Measurements from ENCODE around the gene OR6K3. TPM values are rescaled to one million over a fixed set of nuclear protein-coding genes. Genes with fewer than 3 reads are reported as not detected.

Gene OR6K3
- polyA plus RNA-seq (2011; rRNA removed) (not detected in 2 replicates), polyA plus RNA-seq (2017; fragmentation: RNase III; extraction: RNeasy Plus Mini Kit Qiagen cat#74134 plus additional on column Dnase treatment) (not detected in 3 replicates), polyA minus RNA-seq (2011; rRNA and poly(A)+ RNA removed) (not detected in 2 replicates)
- polyA plus RNA-seq (2012; cell fraction: cytosol; rRNA removed), result not detected in 2 replicates
- polyA plus RNA-seq (2012; cell fraction: nucleus; rRNA removed), result not detected in 2 replicates

- no peak for FAIRE-seq
- ATAC-seq, result no peak
- TF ChIP-seq FOXS1 (CRISPR knock-in tag; IDR thresholded peaks at IDR 0.05) (no peak), KDM1A (IDR thresholded peaks at IDR 0.05; ENCODE audit: low read depth) (no peak), CBX8 (IDR thresholded peaks at IDR 0.05) (no peak), RCOR1 (IDR thresholded peaks at IDR 0.05; ENCODE audit: low read depth, low read length) (no peak), FOSB (CRISPR knock-in tag; IDR thresholded peaks at IDR 0.05) (no peak), HOXB13 (CRISPR knock-in tag; IDR thresholded peaks at IDR 0.05; ENCODE audit: low read depth) (no peak), ZFP36 (IDR thresholded peaks at IDR 0.05; ENCODE audit: borderline replicate concordance, partially characterized antibody) (no peak), MYC (IDR thresholded peaks at IDR 0.05; ENCODE audit: borderline replicate concordance, low read length) (no peak), GATA3 (IDR thresholded peaks at IDR 0.05; ENCODE audit: borderline replicate concordance) (no peak), JUNB (IDR thresholded peaks at IDR 0.05) (no peak), CTCF (IDR thresholded peaks at IDR 0.05) (no peak), SMC3 (IDR thresholded peaks at IDR 0.05) (no peak)
- Histone ChIP-seq H3K4me1 (no peaks in the 10 kb centered on the region), H3K27ac (no peak within 1 kb of the TSS), H3K9me3 (no peaks in the 10 kb centered on the region), H3K4me2 (no peak within 1 kb of the TSS), H3K4me3 (no peak within 1 kb of the TSS)
- ChIA-PET POLR2A (no interaction called here), CTCF (no interaction called here)
- 27% methylated on average over 2 of the region's 2 CpGs for WGBS (ENCODE audit: missing lambda C conversion rate)
- DNase-seq (ENCODE audit: low read depth in 1 of 2, low spot score in 1 of 2), result no peak
Measured at GRCh38 chr1:158720620-158721019, at the start of gene OR6K3. OR6K3 (minus strand) TSS chr1:158720720; CDS start chr1:158718115, 2,605 bp downstream.

GRCh38 chr1:158754420-158754819 lies 33.9 kb upstream of the OR6K3 start, which contains the start of gene OR6K6:
OR6K6 (plus strand) TSS chr1:158754720; CDS start chr1:158754888, 168 bp downstream.
- ChIA-PET CTCF (interaction anchor here (0.8 kb wide), 1 partner anchor 318 kb away, joined by 3 read pairs; no protein-coding TSS in a partner anchor), POLR2A (no interaction called here)
- no peak within 1 kb of the TSS for H3K4me2 ChIP-seq
- TF ChIP-seq ELK1 (IDR thresholded peaks at IDR 0.05; ENCODE audit: low read depth, low read length), result no peak
- WGBS (ENCODE audit: missing lambda C conversion rate), result 3% methylated on average over 2 of the region's 2 CpGs
- ATAC-seq, result no peak
- no peaks in the 10 kb centered on the region for H3K9me3 ChIP-seq
- no peak for FAIRE-seq
- H3K4me1 ChIP-seq, result no peaks in the 10 kb centered on the region
- DNase-seq (ENCODE audit: low read depth in 1 of 2, low spot score in 1 of 2), result no peak
- no peak within 1 kb of the TSS for H3K27ac ChIP-seq
- no peak within 1 kb of the TSS for H3K4me3 ChIP-seq

- H3K4me3 ChIP-seq, result no peak overlapping the region
- H3K4me1 ChIP-seq, result no peaks in the 10 kb centered on the region
- no peak for ATAC-seq
- POLR2A ChIA-PET, result no interaction called here
- TF ChIP-seq HOXB5 (CRISPR knock-in tag; IDR thresholded peaks at IDR 0.05) (no peak), FOXS1 (CRISPR knock-in tag; IDR thresholded peaks at IDR 0.05) (no peak), RCOR1 (IDR thresholded peaks at IDR 0.05; ENCODE audit: low read depth, low read length) (no peak), ZSCAN20 (CRISPR knock-in tag; IDR thresholded peaks at IDR 0.05) (no peak), JUNB (IDR thresholded peaks at IDR 0.05) (no peak), TP53 (CRISPR knock-in tag; IDR thresholded peaks at IDR 0.05) (no peak), NFE2L2 (conservative IDR thresholded peaks at IDR 0.05; ENCODE audit: low read length) (no peak), RNF2 (IDR thresholded peaks at IDR 0.05; ENCODE audit: borderline replicate concordance, low read depth) (no peak), E2F6 (IDR thresholded peaks at IDR 0.05; ENCODE audit: borderline replicate concordance, low read depth) (no peak), PBX3 (IDR thresholded peaks at IDR 0.05) (no peak), GATA3 (IDR thresholded peaks at IDR 0.05; ENCODE audit: borderline replicate concordance) (no peak), REST (IDR thresholded peaks at IDR 0.05) (no peak), MAX (IDR thresholded peaks at IDR 0.05) (no peak)
- DNase-seq (ENCODE audit: low read depth in 1 of 2, low spot score in 1 of 2), result no peak
- WGBS (ENCODE audit: missing lambda C conversion rate), result 11% methylated on average over 5 of the region's 9 CpGs
- no peak overlapping the region for H3K27ac ChIP-seq
- H3K9me3 ChIP-seq, result no peaks in the 10 kb centered on the region
- H3K4me2 ChIP-seq, result no peak overlapping the region
- no peak for FAIRE-seq
- CTCF ChIA-PET, result no interaction called here
Measured at GRCh38 chr1:158752155-158752712, 31.7 kb upstream of the OR6K3 start.

Measured in A549 (cell line).